ENCODE data around the gene SULF2.
A peak's percentile ranks its signal among the peaks of the same experiment; 100 is the strongest.

The SULF2 gene

GRCh38 chr20:47729472-47729871, 55.8 kb downstream of the SULF2 start:
- DNase-seq, result no peak
- H3K9me3 ChIP-seq (ENCODE audit: severe bottlenecking), result no peaks in the 10 kb centered on the region
- H3K4me3 ChIP-seq (ENCODE audit: low read depth, low read length), result no peak overlapping the region
- no peak for TF ChIP-seq CTCF (IDR thresholded peaks at IDR 0.05; ENCODE audit: low read depth, low read length)
- H3K36me3 ChIP-seq, result no peaks in the 10 kb centered on the region
- H3K27me3 ChIP-seq (ENCODE audit: insufficient read depth, low read depth, severe bottlenecking), result no peaks in the 10 kb centered on the region
- H3K27ac ChIP-seq, result no peak overlapping the region

- no peak for DNase-seq
- no peaks in the 10 kb centered on the region for H3K9me3 ChIP-seq (ENCODE audit: severe bottlenecking)
- no peaks in the 10 kb centered on the region for H3K27me3 ChIP-seq (ENCODE audit: insufficient read depth, low read depth, severe bottlenecking)
- no peaks in the 10 kb centered on the region for H3K36me3 ChIP-seq
- no peak for TF ChIP-seq CTCF (IDR thresholded peaks at IDR 0.05; ENCODE audit: low read depth, low read length)
- no peak overlapping the region for H3K4me3 ChIP-seq (ENCODE audit: low read depth, low read length)
- no peak overlapping the region for H3K27ac ChIP-seq
These were observed 57.3 kb downstream of the SULF2 start for GRCh38 chr20:47727909-47728361.

- Histone ChIP-seq H3K9me3 (ENCODE audit: severe bottlenecking) (no peaks in the 10 kb centered on the region), H3K36me3 (no peaks in the 10 kb centered on the region), H3K27ac (no peak overlapping the region), H3K27me3 (ENCODE audit: insufficient read depth, low read depth, severe bottlenecking) (no peaks in the 10 kb centered on the region), H3K4me3 (ENCODE audit: low read depth, low read length) (no peak overlapping the region)
- no peak for TF ChIP-seq CTCF (IDR thresholded peaks at IDR 0.05; ENCODE audit: low read depth, low read length)
- DNase-seq, result no peak
These were observed 58.0 kb downstream of the SULF2 start for GRCh38 chr20:47727170-47727880.

GRCh38 chr20:47726632-47727031, 58.6 kb downstream of the SULF2 start:
- TF ChIP-seq CTCF (IDR thresholded peaks at IDR 0.05; ENCODE audit: low read depth, low read length), result no peak
- H3K27ac ChIP-seq, result no peak overlapping the region
- H3K9me3 ChIP-seq (ENCODE audit: severe bottlenecking), result no peaks in the 10 kb centered on the region
- DNase-seq, result no peak
- H3K27me3 ChIP-seq (ENCODE audit: insufficient read depth, low read depth, severe bottlenecking), result no peaks in the 10 kb centered on the region
- H3K36me3 ChIP-seq, result no peaks in the 10 kb centered on the region
- H3K4me3 ChIP-seq (ENCODE audit: low read depth, low read length), result no peak overlapping the region

- peak; percentile 84 for DNase-seq
- no peak overlapping the region for H3K4me3 ChIP-seq (ENCODE audit: low read depth, low read length)
- H3K27me3 ChIP-seq (ENCODE audit: insufficient read depth, low read depth, severe bottlenecking), result no peaks in the 10 kb centered on the region
- H3K27ac ChIP-seq, result no peak overlapping the region
- H3K36me3 ChIP-seq, result no peaks in the 10 kb centered on the region
- H3K9me3 ChIP-seq (ENCODE audit: severe bottlenecking), result no peaks in the 10 kb centered on the region
- TF ChIP-seq CTCF (IDR thresholded peaks at IDR 0.05; ENCODE audit: low read depth, low read length), result peak; percentile 84
These were observed 59.9 kb downstream of the SULF2 start for GRCh38 chr20:47725248-47725973.
